ENCODE results near the gene AGAP1.

AGAP1 gene

GRCh38 chr2:236125541-236125940, 631.7 kb downstream of the AGAP1 start:
- no peak overlapping the region for H3K4me3 ChIP-seq (ENCODE audit: low read length)
- no peak for DNase-seq (ENCODE audit: low read depth)
- no peak for TF ChIP-seq CTCF (IDR thresholded peaks at IDR 0.05; ENCODE audit: insufficient read depth, low read depth, low read length, missing control alignments)

GRCh38 chr2:236127010-236127409, 633.2 kb downstream of the AGAP1 start:
- DNase-seq (ENCODE audit: low read depth), result no peak
- TF ChIP-seq CTCF (IDR thresholded peaks at IDR 0.05; ENCODE audit: insufficient read depth, low read depth, low read length, missing control alignments), result no peak
- H3K4me3 ChIP-seq (ENCODE audit: low read length), result no peak overlapping the region

GRCh38 chr2:236128321-236128720, 634.5 kb downstream of the AGAP1 start:
- H3K4me3 ChIP-seq (ENCODE audit: low read length), result no peak overlapping the region
- no peak for DNase-seq (ENCODE audit: low read depth)
- TF ChIP-seq CTCF (IDR thresholded peaks at IDR 0.05; ENCODE audit: insufficient read depth, low read depth, low read length, missing control alignments), result no peak

GRCh38 chr2:236129935-236130334, 636.1 kb downstream of the AGAP1 start:
- TF ChIP-seq CTCF (IDR thresholded peaks at IDR 0.05; ENCODE audit: insufficient read depth, low read depth, low read length, missing control alignments), result no peak
- no peak for DNase-seq (ENCODE audit: low read depth)
- H3K4me3 ChIP-seq (ENCODE audit: low read length), result no peak overlapping the region

GRCh38 chr2:236130349-236130998, 636.6 kb downstream of the AGAP1 start:
- DNase-seq (ENCODE audit: low read depth), result no peak
- no peak overlapping the region for H3K4me3 ChIP-seq (ENCODE audit: low read length)
- TF ChIP-seq CTCF (IDR thresholded peaks at IDR 0.05; ENCODE audit: insufficient read depth, low read depth, low read length, missing control alignments), result no peak

GRCh38 chr2:236131073-236131692, 637.3 kb downstream of the AGAP1 start:
- TF ChIP-seq CTCF (IDR thresholded peaks at IDR 0.05; ENCODE audit: insufficient read depth, low read depth, low read length, missing control alignments), result no peak
- DNase-seq (ENCODE audit: low read depth), result no peak
- H3K4me3 ChIP-seq (ENCODE audit: low read length), result no peak overlapping the region

All from epithelial cell of esophagus (primary cell).